ENCODE results near the gene SPP1. TPM values are rescaled to one million over a fixed set of nuclear protein-coding genes. Genes with fewer than 3 reads are reported as not detected.

SPP1 gene
- total RNA-seq (2022) = not detected in 2 replicates
- Bru-seq, nascent RNA = percentile 14 among the genes with signal in this experiment
- percentile 9 among the genes with signal in this experiment for BruChase-seq, experiment 1, labeled RNA remaining after a 6-hour chase
- percentile 15 among the genes with signal in this experiment for BruChase-seq, experiment 2, labeled RNA remaining after a 2-hour chase
- long read RNA-seq = 0 reads

DNA sequence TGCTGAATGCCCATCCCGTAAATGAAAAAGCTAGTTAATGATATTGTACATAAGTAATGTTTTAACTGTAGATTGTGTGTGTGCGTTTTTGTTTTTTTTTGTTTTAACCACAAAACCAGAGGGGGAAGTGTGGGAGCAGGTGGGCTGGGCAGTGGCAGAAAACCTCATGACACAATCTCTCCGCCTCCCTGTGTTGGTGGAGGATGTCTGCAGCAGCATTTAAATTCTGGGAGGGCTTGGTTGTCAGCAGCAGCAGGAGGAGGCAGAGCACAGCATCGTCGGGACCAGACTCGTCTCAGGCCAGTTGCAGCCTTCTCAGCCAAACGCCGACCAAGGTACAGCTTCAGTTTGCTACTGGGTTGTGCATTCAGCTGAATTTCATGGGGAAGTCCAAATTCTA lies at the start of gene SPP1:
SPP1 (plus strand) TSS at position 249 of the 400 bp plus-strand sequence. CDS start 1,182 bp downstream, outside the sequence.
- no TSS peak for BruUV-seq (replicated peaks)

DNA sequence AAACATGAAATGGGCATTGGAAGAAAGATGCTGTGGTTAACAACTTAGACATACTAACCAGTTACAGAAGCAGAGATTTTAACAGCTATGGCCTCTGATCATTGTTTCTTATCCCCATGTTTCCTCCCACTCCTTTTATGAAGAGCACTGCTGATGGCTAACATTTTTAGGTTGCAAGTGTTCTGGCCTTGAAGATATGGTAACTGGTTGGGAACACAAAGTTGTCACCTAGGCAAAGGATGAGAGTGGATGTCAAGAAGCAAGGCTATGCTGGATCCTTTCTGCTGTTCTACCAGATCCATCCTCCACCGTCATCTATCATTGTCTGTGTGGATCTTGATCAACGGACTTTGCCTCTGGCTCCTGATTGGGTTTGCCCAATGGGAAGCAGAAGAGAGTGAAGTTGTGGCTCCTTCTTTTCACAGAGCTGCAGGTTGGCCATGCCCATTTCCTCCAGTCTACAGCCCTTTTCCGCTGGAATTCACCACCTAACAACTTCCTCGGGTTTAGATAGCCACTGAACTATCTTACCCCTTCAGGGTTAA lies 48.9 kb upstream of the SPP1 start:
- no peaks in the 10 kb centered on the region for H3K27me3 Mint-ChIP-seq (ENCODE audit: insufficient read depth, unreplicated experiment)
- no peak for DNase-seq (ENCODE audit: unreplicated experiment)
- intact Hi-C loops (cut with micrococcal nuclease) = loop anchor here (1.0 kb wide), 1 partner anchor 12 kb away; no protein-coding TSS in a partner anchor
- no peak overlapping the region for H3K27ac Mint-ChIP-seq (ENCODE audit: low read depth, unreplicated experiment)
- H3K36me3 Mint-ChIP-seq (ENCODE audit: insufficient read depth, unreplicated experiment) = no peaks in the 10 kb centered on the region
- CTCF ChIA-PET = interaction anchor here (0.8 kb wide), 1 partner anchor 423 kb away, joined by 4 read pairs; no protein-coding TSS in a partner anchor
- H3K9me3 Mint-ChIP-seq (ENCODE audit: unreplicated experiment) = peaks cover 12% of the 10 kb centered on the region
- POLR2A ChIA-PET = no interaction called here
- no peak overlapping the region for H3K4me3 Mint-ChIP-seq (ENCODE audit: unreplicated experiment)
- H3K4me1 Mint-ChIP-seq (ENCODE audit: insufficient read depth, unreplicated experiment) = no peaks in the 10 kb centered on the region
- TF ChIP-seq, protein P1, sequence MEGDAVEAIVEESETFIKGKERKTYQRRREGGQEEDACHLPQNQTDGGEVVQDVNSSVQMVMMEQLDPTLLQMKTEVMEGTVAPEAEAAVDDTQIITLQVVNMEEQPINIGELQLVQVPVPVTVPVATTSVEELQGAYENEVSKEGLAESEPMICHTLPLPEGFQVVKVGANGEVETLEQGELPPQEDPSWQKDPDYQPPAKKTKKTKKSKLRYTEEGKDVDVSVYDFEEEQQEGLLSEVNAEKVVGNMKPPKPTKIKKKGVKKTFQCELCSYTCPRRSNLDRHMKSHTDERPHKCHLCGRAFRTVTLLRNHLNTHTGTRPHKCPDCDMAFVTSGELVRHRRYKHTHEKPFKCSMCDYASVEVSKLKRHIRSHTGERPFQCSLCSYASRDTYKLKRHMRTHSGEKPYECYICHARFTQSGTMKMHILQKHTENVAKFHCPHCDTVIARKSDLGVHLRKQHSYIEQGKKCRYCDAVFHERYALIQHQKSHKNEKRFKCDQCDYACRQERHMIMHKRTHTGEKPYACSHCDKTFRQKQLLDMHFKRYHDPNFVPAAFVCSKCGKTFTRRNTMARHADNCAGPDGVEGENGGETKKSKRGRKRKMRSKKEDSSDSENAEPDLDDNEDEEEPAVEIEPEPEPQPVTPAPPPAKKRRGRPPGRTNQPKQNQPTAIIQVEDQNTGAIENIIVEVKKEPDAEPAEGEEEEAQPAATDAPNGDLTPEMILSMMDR (IDR thresholded peaks at IDR 0.05; ENCODE audit: unreplicated experiment) = no peak
- BruUV-seq (replicated peaks) = no TSS peak

More for the DNA sequence above, at the start of gene SPP1:
- POLR2A ChIA-PET = interaction anchor here (2.6 to 3.8 kb wide), 2 partner anchors 11 to 126 kb away, joined by 11 to 16 read pairs; no protein-coding TSS in a partner anchor
- no peak within 1 kb of the TSS for H3K4me3 Mint-ChIP-seq (ENCODE audit: unreplicated experiment)
- H3K27me3 Mint-ChIP-seq (ENCODE audit: insufficient read depth, unreplicated experiment) = no peaks in the 10 kb centered on the region
- intact Hi-C loops (cut with micrococcal nuclease) = no loop called here
- H3K4me1 Mint-ChIP-seq (ENCODE audit: insufficient read depth, unreplicated experiment) = peaks cover 11% of the 10 kb centered on the region
- no peak within 1 kb of the TSS for H3K27ac Mint-ChIP-seq (ENCODE audit: low read depth, unreplicated experiment)
- CTCF ChIA-PET = interaction anchor here (0.6 to 6.3 kb wide), 10 partner anchors 10 to 295 kb away, joined by 3 to 75 read pairs (median 6); no protein-coding TSS in a partner anchor
- peak; percentile 10 for DNase-seq (ENCODE audit: unreplicated experiment)
- H3K9me3 Mint-ChIP-seq (ENCODE audit: unreplicated experiment) = no peaks in the 10 kb centered on the region
- H3K36me3 Mint-ChIP-seq (ENCODE audit: insufficient read depth, unreplicated experiment) = no peaks in the 10 kb centered on the region
- TF ChIP-seq, protein P1 (IDR thresholded peaks at IDR 0.05; ENCODE audit: unreplicated experiment) = no peak

DNA sequence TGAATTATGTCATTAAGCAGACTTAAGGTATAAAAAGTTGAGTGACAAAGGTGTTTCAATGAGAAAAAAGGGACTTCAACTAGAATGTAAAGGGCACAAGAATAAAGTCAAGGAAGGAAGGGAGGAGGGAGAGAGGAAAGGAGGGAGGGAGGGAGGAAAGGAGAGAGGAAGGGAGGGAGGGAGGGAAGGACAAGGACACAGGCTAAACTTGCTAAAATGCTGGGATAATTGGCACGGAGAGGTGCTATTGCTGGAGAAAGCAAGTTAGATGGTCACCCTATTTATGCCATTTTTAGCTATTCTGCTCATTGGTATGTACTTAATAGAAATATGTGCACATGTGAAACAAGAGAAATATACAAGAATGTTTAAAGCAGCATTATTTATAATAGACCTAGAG lies 44.9 kb upstream of the SPP1 start:
- BruUV-seq (replicated peaks) = no TSS peak
- H3K4me1 Mint-ChIP-seq (ENCODE audit: insufficient read depth, unreplicated experiment) = no peaks in the 10 kb centered on the region
- ChIA-PET CTCF (no interaction called here), POLR2A (no interaction called here)
- H3K4me3 Mint-ChIP-seq (ENCODE audit: unreplicated experiment) = no peak overlapping the region
- DNase-seq (ENCODE audit: unreplicated experiment) = no peak
- no peaks in the 10 kb centered on the region for H3K36me3 Mint-ChIP-seq (ENCODE audit: insufficient read depth, unreplicated experiment)
- intact Hi-C loops (cut with micrococcal nuclease) = no loop called here
- TF ChIP-seq, protein P1 (IDR thresholded peaks at IDR 0.05; ENCODE audit: unreplicated experiment) = no peak
- H3K9me3 Mint-ChIP-seq (ENCODE audit: unreplicated experiment) = peaks cover 5% of the 10 kb centered on the region
- no peak overlapping the region for H3K27ac Mint-ChIP-seq (ENCODE audit: low read depth, unreplicated experiment)
- H3K27me3 Mint-ChIP-seq (ENCODE audit: insufficient read depth, unreplicated experiment) = no peaks in the 10 kb centered on the region

DNA sequence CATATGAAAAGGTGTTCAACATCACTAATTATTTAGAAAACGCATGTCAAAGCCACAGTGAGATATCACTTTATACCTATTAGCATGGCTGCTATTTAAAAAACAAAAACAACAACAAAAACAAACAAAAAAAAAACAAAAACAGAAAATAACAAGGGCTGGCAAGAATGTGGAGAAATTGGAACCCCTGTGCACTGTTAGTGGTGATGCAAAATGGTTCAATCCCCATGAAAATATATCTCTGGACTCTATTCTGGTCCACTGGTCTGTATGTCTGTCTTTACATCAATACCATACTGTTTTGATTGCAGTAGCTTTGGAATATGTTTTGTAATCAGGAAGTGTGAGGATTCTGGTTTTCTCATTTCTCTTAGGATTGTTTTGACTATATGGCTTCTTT lies 43.6 kb upstream of the SPP1 start:
- intact Hi-C loops (cut with micrococcal nuclease) = no loop called here
- ChIA-PET POLR2A (no interaction called here), CTCF (interaction anchor here (1.1 kb wide), 1 partner anchor 42 kb away, joined by 3 read pairs; no protein-coding TSS in a partner anchor)
- BruUV-seq (replicated peaks) = no TSS peak
- TF ChIP-seq, protein P1 (IDR thresholded peaks at IDR 0.05; ENCODE audit: unreplicated experiment) = no peak
- H3K27ac Mint-ChIP-seq (ENCODE audit: low read depth, unreplicated experiment) = no peak overlapping the region
- no peaks in the 10 kb centered on the region for H3K27me3 Mint-ChIP-seq (ENCODE audit: insufficient read depth, unreplicated experiment)
- peaks cover 5% of the 10 kb centered on the region for H3K9me3 Mint-ChIP-seq (ENCODE audit: unreplicated experiment)
- no peak overlapping the region for H3K4me3 Mint-ChIP-seq (ENCODE audit: unreplicated experiment)
- no peaks in the 10 kb centered on the region for H3K36me3 Mint-ChIP-seq (ENCODE audit: insufficient read depth, unreplicated experiment)
- no peaks in the 10 kb centered on the region for H3K4me1 Mint-ChIP-seq (ENCODE audit: insufficient read depth, unreplicated experiment)
- no peak for DNase-seq (ENCODE audit: unreplicated experiment)
